CD4-positive, alpha-beta T cell treated with Interferon gamma for 1 hour (primary cell): Measurements from ENCODE around the gene PRMT6.

Source experiments
- DNase-seq: peaks from one replicate; pipeline ENCODE4 v3.0.0-alpha.2; 2020

The PRMT6 gene

DNA sequence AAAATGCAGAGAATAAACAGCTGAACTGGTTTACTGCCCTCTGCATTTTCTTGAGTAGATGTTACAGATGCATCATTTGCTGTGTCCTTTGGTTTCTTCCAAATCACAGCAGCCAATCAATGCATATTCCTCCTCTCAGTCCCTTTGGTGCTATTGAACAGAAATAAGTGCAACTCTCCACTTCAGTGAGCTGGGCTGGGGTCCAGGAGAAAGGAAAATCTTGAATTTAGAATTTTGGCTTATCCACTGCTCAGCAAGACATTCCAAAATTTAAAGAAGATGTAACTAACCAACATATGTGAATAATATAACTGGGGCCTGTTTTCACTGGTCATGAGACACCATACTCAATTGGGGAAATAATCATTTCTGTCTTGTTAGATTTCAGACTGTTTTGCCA is 39.2 kb downstream of the PRMT6 start:
- no peak for DNase-seq

DNA sequence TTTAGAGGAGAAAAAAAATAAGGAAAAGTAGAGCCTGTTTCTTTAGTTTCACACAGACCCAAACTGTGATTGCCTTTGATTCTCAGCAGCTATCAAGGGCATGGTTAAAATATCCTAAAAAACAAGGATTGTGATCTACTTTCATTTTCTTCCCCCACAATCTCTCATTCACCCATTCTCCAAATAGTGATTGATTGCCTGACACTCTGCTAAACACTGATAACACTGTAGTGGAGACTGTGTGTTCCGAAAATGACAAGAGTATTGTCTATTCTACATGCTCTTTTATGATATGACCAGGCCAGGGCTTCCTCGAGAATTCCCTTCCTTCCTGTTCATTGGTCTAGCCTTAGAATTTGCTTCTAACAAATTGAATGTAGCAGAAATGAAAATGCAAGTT is 40.2 kb downstream of the PRMT6 start:
- DNase-seq: no peak

DNA sequence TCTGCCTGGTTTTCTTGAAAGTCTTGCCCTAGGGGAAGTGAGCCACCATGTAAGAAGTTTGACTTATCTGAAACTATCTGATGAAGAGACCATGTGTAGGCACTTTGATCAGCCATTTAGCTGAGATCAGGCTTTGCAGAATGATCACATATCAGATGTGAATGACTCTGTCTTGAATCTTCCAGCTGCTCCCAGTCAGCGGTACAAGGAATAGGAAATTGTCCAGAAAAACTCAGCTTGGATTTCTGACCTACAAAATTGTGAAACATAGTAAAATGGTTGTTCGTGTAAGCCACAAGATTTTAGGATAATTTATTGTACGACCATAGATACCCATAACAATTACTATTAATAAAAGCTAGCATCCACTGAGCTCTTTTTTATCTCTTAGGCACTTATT is 42.5 kb downstream of the PRMT6 start:
- DNase-seq: no peak

DNA sequence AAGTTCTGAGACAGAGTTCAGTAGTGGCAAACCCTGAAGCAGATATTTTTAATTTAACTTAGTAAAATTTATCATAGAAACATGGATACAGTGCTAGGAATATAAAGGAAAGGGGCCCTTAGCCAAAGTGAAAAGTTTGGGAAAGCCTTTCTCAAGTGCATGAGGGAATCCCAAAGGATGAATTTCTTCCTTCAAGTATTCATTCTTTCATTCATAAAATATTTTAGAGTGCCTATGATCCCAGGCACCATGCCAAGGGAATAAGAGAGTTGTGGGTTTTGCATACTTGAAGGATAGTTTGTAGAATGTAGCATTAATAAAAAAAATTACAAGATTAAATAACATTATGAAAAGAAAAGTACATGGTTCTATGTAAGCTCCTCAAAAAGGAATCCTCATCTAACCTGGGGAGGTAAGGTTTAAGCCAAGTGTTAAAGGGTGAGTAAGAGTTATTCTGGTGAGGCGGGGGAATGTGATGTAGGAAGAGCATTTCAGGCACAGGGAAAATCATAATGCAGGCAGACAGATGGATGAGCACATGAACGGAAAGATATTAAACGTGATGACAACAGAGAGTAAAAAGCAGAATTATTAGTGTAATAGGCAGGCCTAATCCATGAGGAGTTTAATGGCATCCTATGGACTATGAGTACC is 44.0 kb downstream of the PRMT6 start:
- no peak for DNase-seq

DNA sequence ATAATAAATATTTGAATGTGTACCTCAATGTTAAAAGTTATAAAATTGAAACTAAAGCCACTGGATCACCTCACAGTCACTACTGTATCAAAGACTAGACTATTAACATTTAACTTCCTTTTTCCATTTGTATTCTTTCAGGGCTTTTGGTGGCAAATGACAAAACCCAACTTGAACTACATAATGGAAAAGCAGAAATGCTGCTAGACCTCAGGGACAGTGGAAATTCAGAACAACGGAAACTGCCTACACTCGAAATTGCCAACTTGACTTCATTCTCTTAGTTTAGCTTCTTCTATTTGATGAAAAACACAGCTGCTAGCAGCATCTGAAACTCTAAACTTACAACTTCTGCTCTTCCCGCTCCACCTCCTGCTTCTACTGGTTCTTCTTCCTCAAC is 49.4 kb downstream of the PRMT6 start:
- DNase-seq: no peak
